KMS-11 (cell line): ENCODE measurements around the gene CRB2.

Source experiments
- H2AFZ ChIP-seq: fragments of 200-600 bp; sonication (generic); 2 replicates; pipeline ENCODE4 v1.6.1; 2016; ENCODE audit warnings: antibody characterized with exemption, mixed run types, low read depth
- H3K27ac ChIP-seq: fragments of 200-600 bp; sonication (generic); 2 replicates; pipeline ENCODE4 v1.6.1; 2016; ENCODE audit warnings: mild to moderate bottlenecking, mixed run types
- H3K27me3 ChIP-seq: fragments of 200-600 bp; sonication (generic); 2 replicates; pipeline ENCODE4 v1.6.1; 2017; ENCODE audit warnings: mild to moderate bottlenecking, low read depth, mixed run types, moderate library complexity; ENCODE audit not compliant: insufficient read depth
- H3K36me3 ChIP-seq: fragments of 200-600 bp; sonication (generic); 2 replicates; pipeline ENCODE4 v1.6.1; 2017; ENCODE audit warnings: mild to moderate bottlenecking, mixed run types; ENCODE audit not compliant: insufficient read depth
- H3K4me1 ChIP-seq: fragments of 200-600 bp; sonication (generic); 2 replicates; pipeline ENCODE4 v1.6.1; 2016; ENCODE audit warnings: mild to moderate bottlenecking, low read depth, mixed run types; ENCODE audit not compliant: poor library complexity, severe bottlenecking
- H3K4me2 ChIP-seq: fragments of 200-600 bp; sonication (generic); 2 replicates; pipeline ENCODE4 v1.7.0; 2016; ENCODE audit warnings: mild to moderate bottlenecking, mixed run types
- H3K4me3 ChIP-seq: fragments of 200-600 bp; sonication (generic); IDR thresholded peaks from 2 replicates; pipeline ENCODE4 v1.6.1; 2017; ENCODE audit warnings: low read depth, low read length, mixed read lengths; ENCODE audit not compliant: insufficient read depth
- H3K79me2 ChIP-seq: fragments of 200-600 bp; sonication (generic); 2 replicates; pipeline ENCODE4 v1.6.1; 2016; ENCODE audit warnings: low read depth, mixed run types; ENCODE audit not compliant: insufficient read depth
- H3K9ac ChIP-seq: fragments of 200-600 bp; sonication (generic); 2 replicates; pipeline ENCODE4 v1.6.1; 2016; ENCODE audit warnings: mild to moderate bottlenecking, mixed run types
- H4K20me1 ChIP-seq: fragments of 200-600 bp; sonication (generic); 2 replicates; pipeline ENCODE4 v1.6.1; 2016; ENCODE audit warnings: mild to moderate bottlenecking, mixed run types; ENCODE audit not compliant: insufficient read depth
- TF ChIP-seq, protein P1 (sequence below): fragments of 200-600 bp; sonication (generic); conservative IDR thresholded peaks from 2 replicates; pipeline ENCODE4 v1.6.1; 2017; ENCODE audit warnings: low read depth, mild to moderate bottlenecking, antibody characterized with exemption, low read length, moderate library complexity, mixed read lengths

The CRB2 gene

DNA sequence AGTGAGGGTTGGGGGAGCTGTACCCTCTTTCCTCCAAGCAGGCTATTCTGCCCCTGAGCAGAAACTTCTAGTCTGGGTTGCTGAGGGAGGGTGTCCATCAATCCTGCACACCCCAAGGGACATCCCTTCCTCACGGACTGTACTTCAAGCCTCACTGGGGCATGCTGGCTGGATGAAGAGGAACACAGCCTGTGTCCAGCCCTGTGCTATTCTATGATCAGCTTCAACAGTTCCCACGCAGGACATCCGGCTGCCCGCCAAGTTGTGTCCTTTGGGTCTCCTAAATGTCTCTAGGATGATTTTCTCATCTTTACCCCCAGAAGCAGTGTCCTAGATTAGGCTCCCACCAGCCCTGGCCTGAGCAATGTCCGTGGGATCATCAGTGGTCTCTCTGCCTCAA, 68.1 kb downstream of the CRB2 start:
- Histone ChIP-seq H3K9ac (no peak overlapping the region), H2AFZ (no peak overlapping the region), H3K27me3 (no peaks in the 10 kb centered on the region), H3K4me1 (peaks cover 7% of the 10 kb centered on the region), H4K20me1 (no peaks in the 10 kb centered on the region), H3K4me3 (no peak overlapping the region), H3K4me2 (no peak overlapping the region), H3K36me3 (no peaks in the 10 kb centered on the region), H3K27ac (no peak overlapping the region), H3K79me2 (no peaks in the 10 kb centered on the region)
- TF ChIP-seq, protein P1, sequence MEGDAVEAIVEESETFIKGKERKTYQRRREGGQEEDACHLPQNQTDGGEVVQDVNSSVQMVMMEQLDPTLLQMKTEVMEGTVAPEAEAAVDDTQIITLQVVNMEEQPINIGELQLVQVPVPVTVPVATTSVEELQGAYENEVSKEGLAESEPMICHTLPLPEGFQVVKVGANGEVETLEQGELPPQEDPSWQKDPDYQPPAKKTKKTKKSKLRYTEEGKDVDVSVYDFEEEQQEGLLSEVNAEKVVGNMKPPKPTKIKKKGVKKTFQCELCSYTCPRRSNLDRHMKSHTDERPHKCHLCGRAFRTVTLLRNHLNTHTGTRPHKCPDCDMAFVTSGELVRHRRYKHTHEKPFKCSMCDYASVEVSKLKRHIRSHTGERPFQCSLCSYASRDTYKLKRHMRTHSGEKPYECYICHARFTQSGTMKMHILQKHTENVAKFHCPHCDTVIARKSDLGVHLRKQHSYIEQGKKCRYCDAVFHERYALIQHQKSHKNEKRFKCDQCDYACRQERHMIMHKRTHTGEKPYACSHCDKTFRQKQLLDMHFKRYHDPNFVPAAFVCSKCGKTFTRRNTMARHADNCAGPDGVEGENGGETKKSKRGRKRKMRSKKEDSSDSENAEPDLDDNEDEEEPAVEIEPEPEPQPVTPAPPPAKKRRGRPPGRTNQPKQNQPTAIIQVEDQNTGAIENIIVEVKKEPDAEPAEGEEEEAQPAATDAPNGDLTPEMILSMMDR: no peak

- H3K36me3 ChIP-seq: no peaks in the 10 kb centered on the region
- no peak overlapping the region for H3K4me2 ChIP-seq
- TF ChIP-seq, protein P1: no peak
- H3K9ac ChIP-seq: no peak overlapping the region
- H3K27ac ChIP-seq: no peak overlapping the region
- H3K4me1 ChIP-seq: peaks cover 7% of the 10 kb centered on the region
- H2AFZ ChIP-seq: no peak overlapping the region
- no peak overlapping the region for H3K4me3 ChIP-seq
- no peaks in the 10 kb centered on the region for H3K27me3 ChIP-seq
- no peaks in the 10 kb centered on the region for H3K79me2 ChIP-seq
- H4K20me1 ChIP-seq: no peaks in the 10 kb centered on the region
These were observed 68.7 kb downstream of the CRB2 start for GRCh38 chr9:123424552-123425225.

- no peak overlapping the region for H3K4me2 ChIP-seq
- no peak overlapping the region for H3K4me3 ChIP-seq
- TF ChIP-seq, protein P1: no peak
- no peak overlapping the region for H3K27ac ChIP-seq
- no peak overlapping the region for H2AFZ ChIP-seq
- H3K4me1 ChIP-seq: peaks cover 7% of the 10 kb centered on the region
- no peaks in the 10 kb centered on the region for H3K79me2 ChIP-seq
- no peaks in the 10 kb centered on the region for H3K27me3 ChIP-seq
- H3K9ac ChIP-seq: no peak overlapping the region
- no peaks in the 10 kb centered on the region for H3K36me3 ChIP-seq
- H4K20me1 ChIP-seq: no peaks in the 10 kb centered on the region
These were observed 69.3 kb downstream of the CRB2 start for GRCh38 chr9:123425261-123425821.

DNA sequence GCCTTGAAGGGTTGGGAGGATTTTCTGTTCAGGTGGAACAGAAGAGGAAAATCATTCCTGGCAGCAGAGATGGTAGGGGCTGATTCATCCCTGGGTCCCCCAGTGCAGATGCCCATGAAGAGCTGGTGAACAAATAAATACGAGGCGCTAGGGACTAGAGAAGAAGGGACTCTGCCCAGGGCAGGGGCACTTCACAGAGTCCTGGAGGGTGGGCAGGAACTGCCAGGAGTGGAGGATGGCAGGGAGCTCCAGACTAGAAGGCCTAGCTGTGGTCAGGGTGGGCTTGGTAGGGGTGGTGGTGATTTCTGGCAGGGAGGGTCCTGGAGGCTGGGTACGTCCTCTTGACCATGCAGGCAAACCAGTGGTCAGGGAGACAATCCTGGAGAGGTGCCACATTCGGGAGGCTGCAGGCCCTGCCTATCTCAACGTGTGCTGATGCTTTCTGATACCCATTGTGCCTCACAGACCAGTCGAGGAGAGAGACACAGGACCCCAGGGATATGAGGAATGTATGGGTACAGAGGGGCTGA, 69.9 kb downstream of the CRB2 start:
- H3K9ac ChIP-seq: no peak overlapping the region
- H2AFZ ChIP-seq: no peak overlapping the region
- H3K27ac ChIP-seq: no peak overlapping the region
- no peaks in the 10 kb centered on the region for H3K36me3 ChIP-seq
- TF ChIP-seq, protein P1: no peak
- H4K20me1 ChIP-seq: no peaks in the 10 kb centered on the region
- no peaks in the 10 kb centered on the region for H3K79me2 ChIP-seq
- H3K4me3 ChIP-seq: no peak overlapping the region
- H3K27me3 ChIP-seq: no peaks in the 10 kb centered on the region
- peaks cover 7% of the 10 kb centered on the region for H3K4me1 ChIP-seq
- H3K4me2 ChIP-seq: no peak overlapping the region
